Naive thymus-derived CD8-positive, alpha-beta T cell (primary cell): ENCODE results near the gene CUL1. TPM values are rescaled to one million over a fixed set of nuclear protein-coding genes. Genes with fewer than 3 reads are reported as not detected.

Experiments used
- ATAC-seq, 2 donors: fragments of 150-1000 bp; cut with Tn5 transposase in 1 of 2; sonication (Bioruptor Pico), chemical (Tn5 transposase) in 1 of 2; 1 replicate in 1 of 2; 2 replicates in 1 of 2; pipeline ENCODE4 v1.10.0; 2021; ENCODE audit warnings: mild to moderate bottlenecking in 2 of 2, moderate library complexity in 2 of 2
- POLR2A ChIA-PET: fragments of 350-600 bp; sonication (Branson Sonifier 250); formaldehyde crosslinking; loops from one replicate; lab custom pipeline; 2021; ENCODE audit warnings: antibody characterized with exemption; lab: Charles Lee
- DNase-seq, 10 donors: peaks; one replicate each; pipeline versions ENCODE4 v3.0.0 to v3.0.0-alpha.2; 2020 to 2022
- H3K27ac Mint-ChIP-seq, 10 donors: one replicate each; pipeline ENCODE4 v1.8.0; 2020 to 2022; ENCODE audit warnings: mild to moderate bottlenecking in 10 of 10, mixed read lengths in 10 of 10, moderate library complexity in 4 of 10, inconsistent platforms in 1 of 10
- H3K27me3 Mint-ChIP-seq, 5 donors: one replicate each; pipeline ENCODE4 v1.8.0; 2021 to 2022; ENCODE audit warnings: mixed read lengths in 5 of 5
- H3K36me3 Mint-ChIP-seq, 3 donors: one replicate each; pipeline ENCODE4 v1.8.0; 2020 to 2022; ENCODE audit warnings: mixed read lengths in 3 of 3, mild to moderate bottlenecking in 2 of 3, inconsistent platforms in 1 of 3
- H3K4me1 Mint-ChIP-seq, 4 donors: one replicate each; pipeline ENCODE4 v1.8.0; 2021 to 2022; ENCODE audit warnings: mixed read lengths in 4 of 4
- H3K4me3 Mint-ChIP-seq, 10 donors: one replicate each; pipeline ENCODE4 v1.8.0; 2020 to 2022; ENCODE audit warnings: mild to moderate bottlenecking in 10 of 10, mixed read lengths in 10 of 10, moderate library complexity in 6 of 10, inconsistent platforms in 1 of 10
- H3K9me3 Mint-ChIP-seq, 9 donors: one replicate each; pipeline ENCODE4 v1.8.0; 2020 to 2022; ENCODE audit warnings: mixed read lengths in 9 of 9, mild to moderate bottlenecking in 3 of 9, inconsistent platforms in 1 of 9, moderate library complexity in 1 of 9
- polyA plus RNA-seq, 3 donors: library from polyadenylated mRNA; unstranded; fragments of 300-500 nt; fragmentation: Illumina TruSeq; gene quantifications; one replicate each; pipeline ENCODE4 v1.2.3, GENCODE V29; 2021
- total RNA-seq, 8 experiments: library from RNA in 2 of 8; stranded (reverse) in 2 of 8; gene quantifications; one replicate each; pipeline ENCODE4 v1.2.3 and lab custom pipeline; 2021 to 2026

Gene CUL1
- total and polyA plus RNA-seq, 5 experiments from 2014 or later = 39.2 to 67.7 (median 50.6) TPM

DNA sequence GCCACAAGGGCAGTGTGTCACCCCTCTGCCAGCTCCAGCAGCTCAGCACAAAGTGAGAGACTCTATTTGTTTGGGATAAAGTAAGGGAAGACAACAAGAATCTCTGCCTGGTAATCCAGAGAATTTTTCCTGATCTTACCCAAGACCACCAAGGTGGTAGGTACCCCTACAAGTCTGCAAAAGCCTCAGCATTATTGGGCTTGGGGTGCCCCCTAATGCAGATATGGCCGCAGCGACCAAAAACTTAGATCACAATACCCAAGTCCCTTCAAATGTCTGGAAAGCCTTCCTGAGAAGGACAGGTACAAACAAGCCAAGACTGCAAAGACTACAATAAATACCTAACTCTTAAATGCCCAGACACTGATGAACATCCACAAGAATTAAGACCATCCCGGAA lies 22.4 kb upstream of the CUL1 start:
- POLR2A ChIA-PET = no interaction called here
- no peak overlapping the region for H3K27ac Mint-ChIP-seq
- H3K4me1 Mint-ChIP-seq = peaks cover 0 to 2% (median 0%) of the 10 kb centered on the region in 4 donors
- DNase-seq = no peak
- peaks cover 0 to 15% (median 4%) of the 10 kb centered on the region in 9 donors for H3K9me3 Mint-ChIP-seq
- no peak for ATAC-seq
- peaks cover 0 to 9% (median 4%) of the 10 kb centered on the region in 5 donors for H3K27me3 Mint-ChIP-seq
- no peak overlapping the region for H3K4me3 Mint-ChIP-seq
- peaks cover 0 to 10% (median 4%) of the 10 kb centered on the region in 3 donors for H3K36me3 Mint-ChIP-seq

DNA sequence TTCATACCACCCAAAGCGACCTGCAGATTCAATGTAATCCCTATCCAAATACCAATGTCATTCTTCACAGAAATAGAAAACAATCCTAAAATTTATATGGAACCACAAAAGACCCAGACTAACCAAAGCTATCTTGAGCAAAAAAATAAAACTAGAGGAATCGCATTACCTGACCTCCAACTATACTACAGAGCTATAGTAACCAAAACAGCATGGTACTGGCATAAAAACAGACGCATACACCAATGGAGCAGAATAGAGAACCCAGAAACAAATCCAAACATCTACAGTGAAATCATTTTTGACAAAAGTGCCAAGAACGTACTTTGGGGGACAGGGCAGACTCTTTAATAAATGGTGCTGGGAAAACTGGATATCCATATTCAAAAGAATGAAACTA lies 16.9 kb upstream of the CUL1 start:
- H3K4me1 Mint-ChIP-seq = peaks cover 0 to 2% (median 0%) of the 10 kb centered on the region in 4 donors
- peaks cover 0 to 13% (median 0%) of the 10 kb centered on the region in 9 donors for H3K9me3 Mint-ChIP-seq
- peaks cover 0 to under 1% (median 0%) of the 10 kb centered on the region in 5 donors for H3K27me3 Mint-ChIP-seq
- ATAC-seq (no peak), DNase-seq (no peak)
- H3K36me3 Mint-ChIP-seq = no peaks in the 10 kb centered on the region
- no peak overlapping the region for H3K4me3 Mint-ChIP-seq
- POLR2A ChIA-PET = no interaction called here
- H3K27ac Mint-ChIP-seq = no peak overlapping the region

DNA sequence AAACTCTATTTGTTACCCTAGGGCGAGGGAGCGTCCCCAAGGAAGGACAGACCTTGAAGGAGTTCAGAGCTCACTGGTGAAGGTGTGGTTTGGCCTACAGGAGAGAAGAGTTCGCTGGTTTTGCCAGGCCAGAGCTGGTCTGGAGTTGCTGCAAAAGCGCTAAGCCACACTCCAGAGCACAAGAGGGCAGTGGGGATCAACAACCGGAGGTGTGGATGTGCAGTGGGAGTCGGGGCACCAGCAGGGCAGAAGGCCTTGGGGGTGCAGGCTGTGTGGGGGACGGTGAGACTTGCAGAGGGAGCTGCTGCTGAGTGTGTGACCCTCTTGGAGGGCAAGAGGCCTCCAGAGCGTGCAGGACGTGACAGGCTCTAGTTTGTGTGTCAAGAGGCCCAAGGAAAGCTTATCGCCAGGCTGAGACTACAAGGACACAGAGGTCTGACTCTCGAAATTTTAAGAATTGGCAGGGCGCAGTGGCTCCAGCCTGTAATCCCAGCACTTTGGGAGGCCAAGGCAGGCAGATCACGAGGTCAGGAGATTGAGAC lies 14.3 kb upstream of the CUL1 start:
- POLR2A ChIA-PET = no interaction called here
- H3K27me3 Mint-ChIP-seq = no peaks in the 10 kb centered on the region
- H3K4me1 Mint-ChIP-seq = peaks cover 0 to 4% (median 0%) of the 10 kb centered on the region in 4 donors
- H3K36me3 Mint-ChIP-seq = no peaks in the 10 kb centered on the region
- H3K9me3 Mint-ChIP-seq = peaks cover 0 to 13% (median 0%) of the 10 kb centered on the region in 9 donors
- ATAC-seq (no peak), DNase-seq (no peak)
- peak overlapping the region in 2 of 10 donors; percentile 51 to 54 for H3K27ac Mint-ChIP-seq
- H3K4me3 Mint-ChIP-seq = no peak overlapping the region

GRCh38 chr7:148686312-148686937 lies 12.3 kb upstream of the CUL1 start:
- H3K27me3 Mint-ChIP-seq = no peaks in the 10 kb centered on the region
- DNase-seq = no peak
- peaks cover 0 to 4% (median 0%) of the 10 kb centered on the region in 4 donors for H3K4me1 Mint-ChIP-seq
- no peak overlapping the region for H3K27ac Mint-ChIP-seq
- ATAC-seq = no peak
- peaks cover 0 to 5% (median 0%) of the 10 kb centered on the region in 9 donors for H3K9me3 Mint-ChIP-seq
- POLR2A ChIA-PET = no interaction called here
- H3K4me3 Mint-ChIP-seq = no peak overlapping the region
- no peaks in the 10 kb centered on the region for H3K36me3 Mint-ChIP-seq

GRCh38 chr7:148687555-148687954 lies 11.1 kb upstream of the CUL1 start:
- no peak overlapping the region for H3K27ac Mint-ChIP-seq
- no peaks in the 10 kb centered on the region for H3K27me3 Mint-ChIP-seq
- no peaks in the 10 kb centered on the region for H3K9me3 Mint-ChIP-seq
- H3K4me1 Mint-ChIP-seq = peaks cover 0 to 4% (median 0%) of the 10 kb centered on the region in 4 donors
- H3K4me3 Mint-ChIP-seq = no peak overlapping the region
- no peak for DNase-seq
- H3K36me3 Mint-ChIP-seq = no peaks in the 10 kb centered on the region
- POLR2A ChIA-PET = no interaction called here
- no peak for ATAC-seq

GRCh38 chr7:148688526-148688925 lies 10.2 kb upstream of the CUL1 start:
- Mint-ChIP-seq H3K4me3 (no peak overlapping the region), H3K27me3 (no peaks in the 10 kb centered on the region), H3K9me3 (no peaks in the 10 kb centered on the region), H3K36me3 (no peaks in the 10 kb centered on the region), H3K4me1 (peaks cover 0 to 4% (median 0%) of the 10 kb centered on the region in 4 donors), H3K27ac (no peak overlapping the region)
- DNase-seq (no peak), ATAC-seq (no peak)
- POLR2A ChIA-PET = no interaction called here

GRCh38 chr7:148693651-148694050 lies 5.1 kb upstream of the CUL1 start:
- ATAC-seq (no peak), DNase-seq (no peak)
- H3K9me3 Mint-ChIP-seq = no peaks in the 10 kb centered on the region
- POLR2A ChIA-PET = no interaction called here
- H3K27me3 Mint-ChIP-seq = no peaks in the 10 kb centered on the region
- H3K36me3 Mint-ChIP-seq = no peaks in the 10 kb centered on the region
- H3K4me3 Mint-ChIP-seq = no peak overlapping the region
- H3K4me1 Mint-ChIP-seq = peaks cover 11 to 17% (median 16%) of the 10 kb centered on the region in 4 donors
- no peak overlapping the region for H3K27ac Mint-ChIP-seq

GRCh38 chr7:148694631-148695030 lies 4.1 kb upstream of the CUL1 start:
- Mint-ChIP-seq H3K9me3 (no peaks in the 10 kb centered on the region), H3K36me3 (no peaks in the 10 kb centered on the region), H3K4me3 (no peak overlapping the region), H3K27me3 (no peaks in the 10 kb centered on the region), H3K27ac (no peak overlapping the region), H3K4me1 (peaks cover 9 to 17% (median 16%) of the 10 kb centered on the region in 4 donors)
- no peak for ATAC-seq
- DNase-seq = no peak
- POLR2A ChIA-PET = no interaction called here

DNA sequence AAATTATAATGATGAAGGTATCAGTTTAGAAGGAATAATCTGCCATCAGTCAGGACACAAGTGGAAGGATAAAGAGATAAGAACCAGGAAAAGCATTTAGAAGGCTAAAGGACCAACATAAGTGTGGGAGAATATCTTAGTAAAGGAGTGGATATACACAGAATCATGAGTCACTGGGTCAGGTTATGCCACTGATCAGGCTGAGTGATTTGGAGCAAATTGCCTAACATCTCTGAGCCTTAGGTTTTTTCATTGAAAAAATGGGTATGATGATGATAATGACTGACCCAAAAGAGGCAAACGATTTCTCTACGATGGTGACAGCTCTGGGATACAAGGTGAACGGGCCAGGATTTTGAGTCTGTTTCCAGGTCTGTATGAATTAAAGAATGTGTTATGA lies 2.8 kb upstream of the CUL1 start:
- H3K9me3 Mint-ChIP-seq = no peaks in the 10 kb centered on the region
- peaks cover 17 to 30% (median 28%) of the 10 kb centered on the region in 4 donors for H3K4me1 Mint-ChIP-seq
- ATAC-seq (no peak), DNase-seq (no peak)
- H3K27me3 Mint-ChIP-seq = no peaks in the 10 kb centered on the region
- no peaks in the 10 kb centered on the region for H3K36me3 Mint-ChIP-seq
- H3K4me3 Mint-ChIP-seq = peak overlapping the region in 2 of 10 donors; percentile 29 to 44
- POLR2A ChIA-PET = no interaction called here
- peak overlapping the region in 2 of 10 donors; percentile 8 to 58 for H3K27ac Mint-ChIP-seq

GRCh38 chr7:148696787-148697186 lies 1.9 kb upstream of the CUL1 start:
- Mint-ChIP-seq H3K4me3 (peak overlapping the region; percentile 9 to 91 (median 50)), H3K4me1 (peaks cover 26 to 39% (median 36%) of the 10 kb centered on the region in 4 donors), H3K27me3 (no peaks in the 10 kb centered on the region), H3K36me3 (no peaks in the 10 kb centered on the region), H3K27ac (peak overlapping the region in 8 of 10 donors; percentile 0 to 97 (median 76)), H3K9me3 (no peaks in the 10 kb centered on the region)
- POLR2A ChIA-PET = no interaction called here
- DNase-seq (no peak), ATAC-seq (no peak)

DNA sequence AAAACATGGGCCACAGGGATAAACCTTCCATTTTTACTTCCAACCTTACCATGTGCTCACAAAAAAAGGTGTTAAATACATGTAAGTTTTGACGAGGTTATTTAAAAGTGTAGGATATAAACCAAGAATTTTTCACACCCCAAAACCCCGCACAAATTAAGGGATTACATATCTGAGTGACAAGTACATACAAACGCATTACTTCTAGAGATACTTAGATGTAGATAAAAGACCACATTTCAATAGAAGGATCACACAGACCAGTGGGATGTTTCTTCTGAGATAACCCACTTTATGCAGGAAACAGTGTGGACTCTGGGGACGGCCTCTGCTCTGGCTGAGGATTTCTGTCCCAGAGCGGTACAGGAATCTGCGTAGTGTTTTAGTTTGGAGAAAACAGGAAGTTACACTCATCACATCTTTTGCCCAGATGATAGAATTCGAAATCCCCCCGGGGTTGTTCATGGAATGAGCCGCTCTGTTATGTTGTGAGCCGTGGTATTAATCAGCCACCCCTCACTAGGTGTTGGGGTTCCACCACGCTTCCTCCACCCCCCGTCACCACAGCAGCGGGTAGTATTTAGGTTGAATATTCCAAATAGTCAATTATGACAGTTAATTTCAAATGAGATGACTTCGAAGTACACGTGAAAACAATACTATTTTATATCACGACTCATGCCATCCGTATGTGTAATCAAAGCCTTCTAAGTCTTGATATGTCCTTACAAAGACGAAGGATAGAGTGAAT lies 1.3 kb upstream of the CUL1 start:
- Mint-ChIP-seq H3K27me3 (no peaks in the 10 kb centered on the region), H3K4me3 (peak overlapping the region; percentile 86 to 95 (median 90)), H3K9me3 (no peaks in the 10 kb centered on the region), H3K27ac (peak overlapping the region; percentile 90 to 97 (median 94)), H3K36me3 (no peaks in the 10 kb centered on the region), H3K4me1 (peaks cover 27 to 45% (median 42%) of the 10 kb centered on the region in 4 donors)
- peak in 1 of 2 donors; percentile 23 for ATAC-seq
- DNase-seq = peak in 5 of 10 donors; percentile 10 to 31 (median 24)
- POLR2A ChIA-PET = interaction anchor here (0.8 to 2.4 kb wide), 8 partner anchors 7 to 290 kb away, joined by 3 to 14 read pairs (median 4); no protein-coding TSS in a partner anchor

DNA sequence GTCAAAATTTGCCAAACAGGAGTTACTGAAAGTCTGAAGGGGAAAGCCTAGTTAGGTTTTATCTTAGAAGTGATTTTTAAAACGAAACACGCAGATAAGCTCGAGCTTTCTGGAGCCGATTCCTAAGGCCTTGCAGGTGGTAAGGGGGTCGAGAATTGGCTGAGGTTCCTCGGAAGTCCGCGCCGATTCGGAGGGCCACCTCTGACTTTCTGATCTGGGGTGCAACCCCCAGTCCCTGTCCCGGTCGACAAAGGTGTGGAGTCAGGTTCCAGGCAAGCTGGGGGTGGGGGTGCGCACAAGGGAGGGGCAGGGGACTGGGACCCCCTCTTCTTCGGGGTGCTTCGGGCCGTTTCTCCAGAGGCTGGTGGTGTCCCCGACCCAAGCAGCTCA lies 701 bp upstream of the CUL1 start:
- Mint-ChIP-seq H3K4me1 (peaks cover 32 to 51% (median 47%) of the 10 kb centered on the region in 4 donors), H3K4me3 (peak overlapping the region; percentile 86 to 95 (median 90)), H3K36me3 (no peaks in the 10 kb centered on the region), H3K27ac (peak overlapping the region; percentile 90 to 97 (median 94)), H3K9me3 (no peaks in the 10 kb centered on the region), H3K27me3 (no peaks in the 10 kb centered on the region)
- POLR2A ChIA-PET = interaction anchor here (0.8 to 2.4 kb wide), 13 partner anchors 8 to 290 kb away, joined by 3 to 14 read pairs (median 5); partner anchors contain the start of gene EZH2
- ATAC-seq (peak; percentile 8 to 13), DNase-seq (peak in 6 of 10 donors; percentile 5 to 42 (median 26))
